SKM-1 (cell line): ENCODE measurements around the gene ZNF212.
"Not testable (repeated sequence)": the region's sequence is repeated elsewhere in the genome, so short reads cannot be mapped to it uniquely, and the experiment has no call there.

Experiments
- DNase-seq: peaks from one replicate; lab custom pipeline; 2025; ENCODE audit not compliant: unreplicated experiment; lab: John Stamatoyannopoulos, UW

The ZNF212 gene

GRCh38 chr7:149252378-149252777, 12.9 kb downstream of the ZNF212 start:
- DNase-seq: no peak

DNA sequence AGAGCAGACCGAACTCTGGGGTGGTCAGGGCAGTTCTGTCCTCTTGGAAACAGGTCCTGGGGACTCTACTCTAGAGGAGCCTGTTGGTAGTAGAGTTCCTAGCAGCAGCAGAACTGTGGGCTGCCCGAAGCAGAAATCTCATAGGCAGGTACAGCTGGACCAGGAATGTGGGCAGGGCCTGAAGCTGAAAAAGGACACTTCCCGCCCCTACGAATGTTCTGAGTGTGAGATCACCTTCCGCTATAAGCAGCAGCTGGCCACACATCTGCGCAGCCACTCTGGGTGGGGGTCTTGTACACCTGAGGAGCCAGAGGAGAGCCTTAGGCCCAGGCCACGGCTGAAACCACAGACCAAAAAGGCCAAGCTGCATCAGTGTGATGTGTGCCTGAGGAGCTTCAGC, 14.2 kb downstream of the ZNF212 start:
- no peak for DNase-seq

DNA sequence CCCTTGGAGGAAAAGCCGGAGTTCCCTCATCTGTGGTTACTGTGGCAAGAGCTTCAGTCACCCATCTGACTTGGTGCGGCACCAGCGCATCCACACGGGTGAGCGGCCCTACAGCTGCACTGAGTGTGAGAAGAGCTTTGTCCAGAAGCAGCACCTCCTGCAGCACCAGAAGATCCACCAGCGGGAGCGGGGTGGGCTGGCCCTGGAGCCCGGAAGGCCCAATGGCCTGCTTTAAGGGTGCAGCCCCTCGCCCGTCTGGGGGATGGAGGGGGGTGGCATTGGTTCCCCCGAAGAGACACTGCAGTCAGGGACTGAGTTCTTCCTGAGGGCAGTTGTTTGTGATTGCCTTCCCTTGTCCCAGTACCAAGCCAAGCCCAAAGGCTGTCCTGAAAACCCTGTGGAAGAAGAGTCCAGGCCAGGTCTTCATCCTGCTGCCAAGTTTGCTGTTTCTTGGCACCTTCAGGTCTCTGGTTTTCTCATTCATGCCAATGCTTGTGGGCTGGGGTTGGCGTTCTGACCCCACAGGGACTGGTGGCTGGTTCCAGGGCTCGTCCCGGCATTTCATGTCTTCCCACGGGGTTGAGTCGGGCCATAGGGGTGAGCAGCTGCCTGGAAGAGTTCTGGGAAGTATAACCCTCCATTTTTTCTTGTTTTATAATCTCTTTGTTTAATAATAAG, 14.9 kb downstream of the ZNF212 start:
- no peak for DNase-seq

- DNase-seq: no peak
Observed at GRCh38 chr7:149255174-149255573, 15.7 kb downstream of the ZNF212 start.

- no peak for DNase-seq
Observed at GRCh38 chr7:149256568-149256967, 17.1 kb downstream of the ZNF212 start.

- no peak for DNase-seq
Observed at GRCh38 chr7:149257146-149257545, 17.7 kb downstream of the ZNF212 start.

DNA sequence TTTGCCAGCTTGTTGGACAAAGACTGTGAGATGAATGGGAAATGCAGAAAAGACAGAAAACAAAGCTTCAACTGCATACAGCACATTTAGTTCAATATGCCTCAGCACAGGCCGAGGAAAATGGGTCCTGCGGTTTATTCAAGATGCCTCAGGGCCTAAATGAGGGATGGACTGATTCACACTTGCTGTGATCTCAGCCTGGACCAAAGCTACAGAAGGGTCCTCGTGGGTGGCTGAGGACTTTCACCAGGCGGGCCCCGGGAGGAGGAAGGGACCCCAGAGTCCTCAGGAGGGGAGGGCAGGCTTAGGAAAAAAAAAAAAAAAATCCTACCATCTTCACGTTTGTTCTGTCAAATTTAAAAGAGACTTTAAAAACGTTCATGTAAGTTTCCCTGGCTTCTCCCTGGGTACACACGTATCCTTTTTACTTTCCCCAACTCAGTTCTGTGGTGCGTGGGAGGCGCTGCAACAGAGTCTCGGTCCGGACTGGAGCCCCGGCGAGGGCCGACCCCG, 21.9 kb downstream of the ZNF212 start:
- no peak for DNase-seq

DNA sequence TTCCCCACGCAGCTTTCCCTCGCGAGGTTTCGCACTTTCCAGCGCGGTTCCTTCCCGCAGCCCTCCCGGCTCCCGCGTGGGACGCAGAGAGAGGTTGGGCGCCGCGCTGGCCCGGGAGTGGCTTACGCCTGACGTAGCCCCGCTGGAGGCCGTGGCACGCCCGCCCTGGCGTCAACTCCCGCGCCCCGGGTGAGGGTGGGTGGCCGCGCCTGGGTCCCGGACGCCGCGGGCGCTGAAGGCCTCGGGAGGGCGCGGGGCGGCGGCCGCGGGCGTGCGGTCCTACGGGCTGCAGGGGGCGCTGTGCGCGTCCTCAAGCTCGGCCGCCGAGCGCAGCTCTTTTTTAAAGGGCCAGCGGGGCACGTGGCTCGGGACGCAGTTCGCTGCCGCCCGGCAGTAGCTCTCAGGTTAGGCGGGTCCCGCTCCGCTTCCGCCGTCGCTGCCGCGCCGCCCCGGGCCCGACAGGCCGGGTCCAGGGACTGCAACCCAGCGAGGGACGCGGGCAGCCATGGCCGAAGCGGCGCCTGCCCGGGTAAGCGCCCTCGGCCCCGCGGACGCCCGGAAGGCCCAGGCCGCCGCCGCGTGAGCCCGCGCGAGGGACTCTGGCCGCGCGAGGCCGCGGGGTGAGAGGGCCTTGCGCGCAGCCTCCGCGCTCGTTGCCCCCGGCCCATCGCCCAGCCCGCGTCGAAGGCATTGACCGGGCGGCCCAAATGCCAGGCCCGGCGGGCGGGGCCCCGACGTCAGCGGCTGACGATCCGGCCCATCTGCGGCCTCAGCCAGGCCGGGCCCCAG, 22.6 kb downstream of the ZNF212 start, which contains the start of gene ZNF783:
Gene ZNF783 (plus strand): TSS at position 368 of the 789 bp plus-strand sequence. CDS start 138 bp downstream, at position 506.
- DNase-seq: no peak

GRCh38 chr7:149266451-149266850, 27.0 kb downstream of the ZNF212 start:
- no peak for DNase-seq

- DNase-seq: no peak
Observed at GRCh38 chr7:149267733-149268132, 28.3 kb downstream of the ZNF212 start.

DNA sequence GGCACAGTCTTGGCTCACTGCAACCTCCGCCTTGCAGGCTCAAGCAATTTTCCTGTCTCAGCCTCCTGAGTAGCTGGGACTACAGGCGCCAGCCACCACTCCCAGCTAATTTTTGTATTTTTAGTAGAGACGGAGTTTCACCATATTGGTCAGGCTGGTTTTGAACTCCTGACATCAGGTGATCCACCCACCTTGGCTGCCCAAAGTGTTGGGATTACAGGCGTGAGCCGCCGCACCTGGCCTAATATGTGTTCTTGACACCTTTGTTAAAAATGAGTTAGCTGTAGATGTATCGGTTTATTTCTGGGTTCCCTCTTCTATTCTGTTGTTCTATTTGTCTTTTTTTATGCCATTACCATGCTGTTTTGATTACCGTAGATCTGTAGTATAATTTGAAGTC, 35.0 kb downstream of the ZNF212 start:
- DNase-seq: not testable (repeated sequence)

GRCh38 chr7:149277871-149278270, 38.4 kb downstream of the ZNF212 start:
- no peak for DNase-seq

DNA sequence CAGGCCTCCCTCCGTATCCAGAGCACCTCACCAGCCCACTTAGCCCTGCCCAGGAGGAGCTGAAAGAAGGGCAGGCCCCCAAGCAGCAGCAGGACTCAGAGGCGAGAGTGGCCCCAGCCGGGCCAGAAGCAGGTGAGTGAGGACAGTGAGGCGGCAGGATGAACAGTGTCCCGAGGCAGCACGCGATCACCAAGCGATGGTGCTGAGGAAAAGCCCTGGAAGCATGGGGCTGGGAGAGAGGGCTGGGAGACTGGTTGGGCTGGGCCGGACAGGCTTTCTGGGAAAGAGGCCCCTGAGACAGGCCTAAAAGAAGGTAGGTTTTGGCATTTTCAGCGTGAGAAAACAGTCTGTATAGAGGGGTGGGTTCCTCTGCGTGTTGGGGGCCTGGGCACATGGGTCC, 38.9 kb downstream of the ZNF212 start:
- no peak for DNase-seq

GRCh38 chr7:149279111-149279743, 39.8 kb downstream of the ZNF212 start:
- DNase-seq: no peak

DNA sequence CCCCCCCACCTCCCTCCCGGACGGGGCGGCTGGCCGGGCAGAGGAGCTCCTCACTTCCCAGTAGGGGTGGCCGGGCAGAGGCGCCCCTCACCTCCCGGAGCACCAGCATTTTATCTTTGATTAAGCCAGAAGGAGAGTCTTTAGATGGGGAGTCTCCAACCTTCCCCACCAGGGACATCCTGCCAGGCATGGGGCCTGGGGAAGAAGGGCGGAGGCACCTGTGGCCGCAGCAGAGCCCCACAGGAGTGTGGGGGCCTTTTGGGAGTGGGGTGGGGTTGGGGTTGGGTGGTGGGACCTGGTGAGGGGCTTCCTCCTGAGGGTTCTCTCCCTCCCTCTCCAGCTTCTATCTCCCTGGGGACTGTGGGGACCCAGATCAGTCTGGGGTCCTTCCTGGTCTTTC, 40.7 kb downstream of the ZNF212 start:
- DNase-seq: no peak

DNA sequence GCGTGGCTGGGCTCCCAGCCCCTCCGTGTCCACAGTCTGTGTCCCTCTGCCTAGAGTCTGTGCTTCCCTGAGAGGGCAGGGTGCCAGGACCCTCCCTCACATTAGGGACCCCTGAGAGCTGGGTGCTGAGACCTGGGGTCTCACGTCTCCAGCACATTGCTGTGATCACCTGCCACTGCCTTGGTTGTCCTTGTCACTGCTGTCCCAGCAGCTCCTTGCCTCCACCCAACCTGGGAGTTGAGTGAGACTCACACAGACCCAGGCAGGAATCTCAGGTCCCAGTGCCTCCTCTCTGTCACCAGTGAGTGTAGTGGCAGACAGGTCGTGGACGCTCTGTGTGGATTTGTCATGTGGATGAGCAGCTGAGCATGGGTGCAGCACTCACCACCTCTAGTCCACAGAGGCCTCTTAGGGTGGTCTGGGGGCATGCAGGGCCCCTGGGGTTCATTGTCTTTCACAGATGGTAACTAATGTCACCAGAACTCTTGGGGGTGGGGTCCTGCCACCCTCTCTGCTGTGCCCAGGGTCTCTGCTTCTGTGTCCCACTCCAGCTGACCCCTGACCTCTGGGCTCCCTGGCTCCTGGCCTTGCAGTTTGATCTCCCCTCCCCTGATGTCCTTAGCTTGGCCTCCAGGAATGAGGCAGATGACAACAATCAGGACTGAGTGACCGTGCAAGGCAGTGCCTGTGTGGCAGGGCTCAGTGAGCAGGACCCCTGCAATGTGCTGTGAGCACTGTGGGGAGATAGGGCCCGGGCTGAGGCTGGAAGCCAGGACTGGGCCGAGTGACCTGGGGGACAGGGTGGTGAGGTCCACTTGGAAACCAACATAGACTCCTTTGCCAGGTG, 41.4 kb downstream of the ZNF212 start:
- DNase-seq: no peak

DNA sequence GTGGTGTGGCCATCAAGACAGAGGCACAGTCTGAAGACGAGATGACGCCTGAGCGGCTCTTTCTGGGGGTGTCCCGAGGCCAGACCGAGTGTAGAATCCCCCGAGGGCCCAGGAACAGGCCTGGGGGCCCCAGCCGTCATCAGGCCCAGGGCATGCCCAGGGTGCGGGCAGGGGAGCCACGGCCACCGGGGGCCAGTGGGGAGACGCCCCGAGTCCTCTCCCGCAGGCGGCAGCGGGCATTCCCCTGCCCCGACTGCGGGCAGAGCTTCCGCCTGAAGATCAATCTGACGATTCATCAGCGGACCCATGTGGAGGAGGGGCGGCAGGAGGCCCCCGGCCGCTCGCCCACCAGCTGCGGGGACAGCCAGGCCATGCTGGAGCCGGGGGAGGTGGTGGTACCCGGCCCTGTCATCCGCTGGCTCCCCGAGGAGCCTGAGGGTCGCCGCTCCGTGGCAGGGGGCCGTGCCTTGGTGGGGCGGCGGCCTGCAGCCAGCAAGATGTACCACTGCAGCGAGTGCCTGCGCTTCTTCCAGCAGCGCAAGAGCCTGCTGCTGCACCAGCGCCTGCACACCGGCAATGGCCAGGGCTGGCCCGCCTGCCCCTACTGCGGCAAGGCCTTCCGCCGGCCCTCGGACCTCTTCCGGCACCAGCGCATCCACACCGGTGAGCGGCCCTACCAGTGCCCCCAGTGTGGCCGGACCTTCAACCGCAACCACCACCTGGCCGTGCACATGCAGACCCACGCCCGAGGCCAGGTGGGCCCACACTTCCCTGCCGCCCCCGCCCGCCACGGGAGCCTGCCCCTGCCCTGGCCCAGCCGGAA, 42.3 kb downstream of the ZNF212 start:
- DNase-seq: no peak

GRCh38 chr7:149282331-149282655, 42.8 kb downstream of the ZNF212 start:
- DNase-seq: no peak

GRCh38 chr7:149283321-149283720, 43.9 kb downstream of the ZNF212 start:
- DNase-seq: no peak

- no peak for DNase-seq
Observed at GRCh38 chr7:149284343-149284742, 44.9 kb downstream of the ZNF212 start.
